ENCODE data around the gene KCNC3. TPM values are rescaled to one million over a fixed set of nuclear protein-coding genes. Genes with fewer than 3 reads are reported as not detected.

Gene KCNC3
- total RNA-seq (2016; rRNA removed; fragmentation: Illumina TruSeq; extraction: Trizol) (0.24 and 0.29 TPM in 2 replicates), polyA plus RNA-seq (2011; rRNA removed) (1.6 and 1.7 TPM in 2 replicates), polyA minus RNA-seq (2011; rRNA and poly(A)+ RNA removed; ENCODE audit: low replicate concordance) (4.0 TPM in 1 of 2 replicates, not detected in the other), Bru-seq, nascent RNA (percentile 45 among the genes with signal in this experiment), BruChase-seq, experiment 1, labeled RNA remaining after a 6-hour chase (percentile 43 among the genes with signal in this experiment), BruChase-seq, experiment 2, labeled RNA remaining after a 2-hour chase (percentile 47 among the genes with signal in this experiment)
- 0.09 and 0.20 TPM in 2 replicates for total RNA-seq (2016; cell fraction: cytosol; rRNA removed; fragmentation: Illumina TruSeq; extraction: Trizol; ENCODE audit: low read depth)
- 0.10 and 0.35 TPM in 2 replicates for total RNA-seq (2016; cell fraction: insoluble cytoplasmic fraction; rRNA removed; fragmentation: Illumina TruSeq; extraction: Trizol)
- 0.34 TPM in 2 replicates for total RNA-seq (2016; cell fraction: membrane; rRNA removed; fragmentation: Illumina TruSeq; extraction: Trizol)
- total RNA-seq (2016; cell fraction: nucleus; rRNA removed; fragmentation: Illumina TruSeq; extraction: Trizol), result 0.66 and 0.81 TPM in 2 replicates
- polyA plus RNA-seq (2011; cell fraction: cytosol; rRNA removed), result 0.29 and 0.46 TPM in 2 replicates
- polyA plus RNA-seq (2011; cell fraction: nucleus; rRNA removed), result 13.3 and 15.9 TPM in 2 replicates
- polyA plus RNA-seq (2012), result 2.6 and 3.4 TPM in 2 replicates
- polyA plus RNA-seq (2016; cell fraction: cytosol; fragmentation: Illumina TruSeq; extraction: Trizol; ENCODE audit: low read depth), result 0.17 and 0.27 TPM in 2 replicates
- 1.1 and 1.3 TPM in 2 replicates for polyA plus RNA-seq (2016; cell fraction: insoluble cytoplasmic fraction; fragmentation: Illumina TruSeq; extraction: Trizol; ENCODE audit: low read depth)
- 0.78 and 1.2 TPM in 2 replicates for polyA plus RNA-seq (2016; cell fraction: membrane; fragmentation: Illumina TruSeq; extraction: Trizol; ENCODE audit: low read depth)
- polyA plus RNA-seq (2016; cell fraction: nucleus; fragmentation: Illumina TruSeq; extraction: Trizol; ENCODE audit: insufficient read depth, low read depth), result 9.8 and 11.7 TPM in 2 replicates
- polyA minus RNA-seq (2011; cell fraction: cytosol; rRNA and poly(A)+ RNA removed), result 0.62 and 0.79 TPM in 2 replicates
- 4.2 and 4.6 TPM in 2 replicates for polyA minus RNA-seq (2011; cell fraction: nucleus; rRNA and poly(A)+ RNA removed)
- long read RNA-seq, experiment 1, result 0 reads
- long read RNA-seq, experiment 2, partial matches to known transcripts, result 0 of 1 reads
- long read RNA-seq, experiment 2, other reads (novel, unspliced or antisense), result 1 of 1 reads

GRCh38 chr19:50329146-50329925 is at the start of gene KCNC3:
KCNC3 (minus strand) TSS chr19:50329377; CDS start chr19:50329082, 295 bp downstream.
- POLR2A ChIA-PET, result interaction anchor here (0.6 to 1.7 kb wide), 18 partner anchors 8 to 476 kb away, joined by 3 to 10 read pairs (median 4); partner anchors contain the start of genes NR1H2 and POLD1
- peak within 1 kb of the TSS; percentile 51 for H3K27ac ChIP-seq (ENCODE audit: extremely low read length, insufficient read depth, low read length)
- H3K4me2 ChIP-seq (ENCODE audit: low read depth, low read length), result peak within 1 kb of the TSS; percentile 99
- TF ChIP-seq ZNF18 (CRISPR knock-in tag; IDR thresholded peaks at IDR 0.05; ENCODE audit: insufficient replicate concordance) (peak; percentile 1), KLF6 (CRISPR knock-in tag; IDR thresholded peaks at IDR 0.05) (0 out of 2 replicates have a peak, but pooled peaks have one; percentile 15), HDAC1 (CRISPR knock-in tag; IDR thresholded peaks at IDR 0.05) (no peak), SP1 (IDR thresholded peaks at IDR 0.05) (no peak), SP1 (CRISPR knock-in tag; IDR thresholded peaks at IDR 0.05) (peak; percentile 52; the same call in 1 of the 2 replicates), ZFP36L2 (CRISPR knock-in tag; IDR thresholded peaks at IDR 0.05) (no peak), ARNT (IDR thresholded peaks at IDR 0.05) (no peak), CEBPB (IDR thresholded peaks at IDR 0.05; ENCODE audit: borderline replicate concordance, low read depth, low read length) (no peak), MLLT10 (CRISPR knock-in tag; IDR thresholded peaks at IDR 0.05) (no peak), TGIF2 (CRISPR knock-in tag; IDR thresholded peaks at IDR 0.05) (no peak), MNT (IDR thresholded peaks at IDR 0.05) (no peak), ZBTB49 (CRISPR knock-in tag; IDR thresholded peaks at IDR 0.05; ENCODE audit: borderline replicate concordance) (no peak), ZNF282 (IDR thresholded peaks at IDR 0.05; ENCODE audit: partially characterized antibody) (no peak), ZNF17 (CRISPR knock-in tag; IDR thresholded peaks at IDR 0.05) (no peak)

More at GRCh38 chr19:50329146-50329925, at the start of gene KCNC3:
- FAIRE-seq (peak; percentile 98), DNase-seq (ENCODE audit: low spot score) (peak; percentile 100), ATAC-seq (peak; percentile 77)
- no peaks in the 10 kb centered on the region for H3K9me3 ChIP-seq (ENCODE audit: low read length)
- in situ Hi-C loops (cut with HindIII; ENCODE audit: extremely low pct_ligation_motif_present, low pct_unique_long_range_greater_than_20kb) (loop anchor here (5.0 kb wide), 1 partner anchor 67 kb away; no protein-coding TSS in a partner anchor), intact Hi-C loops (cut with micrococcal nuclease; ENCODE audit: unreplicated experiment) (loop anchor here (5.0 kb wide), 1 partner anchor 67 kb away; no protein-coding TSS in a partner anchor)
- no peak within 1 kb of the TSS for H2AFZ ChIP-seq (ENCODE audit: low read length)
- no peaks in the 10 kb centered on the region for H3K36me3 ChIP-seq (replicated peaks in 1 of 2; ENCODE audit: control insufficient read depth in 1 of 2, insufficient read depth in 2 of 2, low read length in 2 of 2)
- 2% methylated on average over 43 of the region's 43 CpGs for WGBS (ENCODE audit: low lambda C conversion rate)
- no TSS peak for BruUV-seq (replicated peaks)
- H4K20me1 ChIP-seq (ENCODE audit: insufficient read depth, low read length), result peaks cover 7% of the 10 kb centered on the region; the same call in 1 of the 2 replicates
- H3K27me3 ChIP-seq (ENCODE audit: control insufficient read depth in 1 of 2, insufficient read depth in 2 of 2, low read length in 2 of 2), result no peaks in the 10 kb centered on the region
- CTCF ChIA-PET (ENCODE audit: low intra/inter-chr PET ratio, low total read pairs), result no interaction called here
- H3K9ac ChIP-seq (ENCODE audit: insufficient read depth, low read depth, low read length), result peak within 1 kb of the TSS; percentile 67
- H3K4me1 ChIP-seq (ENCODE audit: insufficient read depth, low read length), result peaks cover 66% of the 10 kb centered on the region
- no peaks in the 10 kb centered on the region for H3K79me2 ChIP-seq (ENCODE audit: insufficient read depth, low read length)
- H3K4me3 ChIP-seq (replicated peaks in 1 of 3; ENCODE audit: insufficient read depth in 1 of 3, low read depth in 2 of 3, low read length in 3 of 3), result peak within 1 kb of the TSS; percentile 51 to 80 (median 63)

Data from HepG2 (cell line).